ENCODE measurements around the gene C2CD4B. TPM values are rescaled to one million over a fixed set of nuclear protein-coding genes. Genes with fewer than 3 reads are reported as not detected.
A peak's percentile ranks its signal among the peaks of the same experiment; 100 is the strongest.

C2CD4B gene
- total RNA-seq, 1 experiment from 2014 or later: not detected

DNA sequence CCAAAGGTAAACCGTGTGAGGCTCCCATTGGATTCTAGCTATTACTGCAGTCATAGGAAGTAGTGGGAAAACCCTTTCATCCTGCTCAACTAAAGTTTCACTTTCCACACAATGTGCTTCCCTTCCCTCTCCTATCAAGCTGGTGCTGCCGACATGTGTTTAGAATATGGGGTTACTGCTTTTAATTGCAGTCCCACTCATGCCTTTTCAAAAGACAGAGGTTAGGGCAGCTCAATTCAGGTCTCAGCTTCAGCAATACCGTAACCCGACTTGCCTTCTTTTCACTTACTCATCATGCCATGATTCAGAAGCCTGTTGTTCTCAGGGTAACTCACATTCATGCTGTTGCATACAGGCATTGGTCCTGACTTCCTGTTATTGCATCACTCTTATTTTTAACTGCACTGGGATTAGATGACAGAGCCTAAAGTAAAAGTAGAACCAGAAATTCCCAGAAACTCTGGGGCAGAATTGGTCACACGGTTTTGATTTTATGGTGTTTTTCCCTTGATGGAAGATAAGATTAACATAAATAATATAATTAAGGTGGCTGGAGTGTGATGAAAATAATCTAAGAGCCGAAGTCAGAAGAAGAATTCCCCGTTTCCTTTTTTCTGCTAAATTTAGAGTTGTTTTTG lies 45.7 kb downstream of the C2CD4B start:
- peak; percentile 93 for DNase-seq (ENCODE audit: low read depth)

DNA sequence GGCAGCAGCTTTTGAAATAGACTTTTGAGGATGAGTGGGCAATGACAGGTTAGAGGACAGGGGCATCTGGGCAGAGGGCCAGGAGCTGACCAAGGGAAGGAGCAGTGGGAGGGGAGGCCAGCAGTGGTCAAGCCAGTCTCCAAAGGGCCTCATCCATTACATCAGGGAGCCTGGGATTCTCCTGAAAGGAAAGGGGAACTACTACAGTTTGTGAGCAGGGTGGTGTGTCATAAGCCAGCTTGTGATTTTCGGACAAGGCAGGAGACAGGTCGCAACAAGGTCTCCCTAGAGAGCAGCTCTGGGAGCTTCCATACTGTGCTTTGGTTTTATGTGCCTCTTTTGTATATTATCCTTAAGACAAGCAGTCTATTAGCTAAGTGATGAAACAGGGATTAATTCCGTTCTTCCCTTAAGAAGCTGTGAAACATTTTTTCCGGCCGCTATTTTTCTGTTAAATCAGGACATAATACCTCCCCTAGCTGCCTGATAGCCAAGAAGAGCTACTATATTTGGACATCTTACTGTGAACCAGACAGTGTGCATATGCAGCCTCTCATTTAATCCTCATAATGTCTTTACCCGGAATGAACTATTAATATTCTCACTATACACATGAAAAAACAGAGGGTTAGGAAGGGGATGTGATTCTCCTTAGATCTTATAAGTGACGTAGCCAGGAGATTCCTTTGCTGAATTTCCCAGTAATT lies 46.4 kb downstream of the C2CD4B start:
- no peak for DNase-seq (ENCODE audit: low read depth)

GRCh38 chr15:62115847-62116246 lies 49.2 kb downstream of the C2CD4B start:
- no peak for DNase-seq (ENCODE audit: low read depth)

Other genes with a start within 250 kb of the C2CD4B start
- gene VPS13C, start 104.8 kb downstream of the C2CD4B start, total RNA-seq (2014; rRNA removed; shearing (Covaris generic)): 11.2 and 11.4 TPM in 2 replicates
- gene C2CD4A, start 98.3 kb downstream of the C2CD4B start, total RNA-seq (2014; rRNA removed; shearing (Covaris generic)): not detected in 2 replicates
- 32.9 and 34.2 TPM in 2 replicates for gene TLN2, start 225.3 kb upstream of the C2CD4B start, total RNA-seq (2014; rRNA removed; shearing (Covaris generic))

Measured in HT1080 (cell line).